Loucy (cell line): ENCODE data around the gene TRMT61A.

Source experiments
- EZH2phosphoT487 ChIP-seq: fragments of 200-600 bp; IDR thresholded peaks from 2 replicates; pipeline ENCODE4 v1.6.1; 2018; ENCODE audit warnings: antibody characterized with exemption, mild to moderate bottlenecking, moderate library complexity, borderline replicate concordance
- TF ChIP-seq, protein P1 (sequence below): fragments of 200-600 bp; sonication (generic); conservative IDR thresholded peaks from 2 replicates; pipeline ENCODE4 v1.5.1; 2014; ENCODE audit warnings: mild to moderate bottlenecking, antibody characterized with exemption, low read length

DNA sequence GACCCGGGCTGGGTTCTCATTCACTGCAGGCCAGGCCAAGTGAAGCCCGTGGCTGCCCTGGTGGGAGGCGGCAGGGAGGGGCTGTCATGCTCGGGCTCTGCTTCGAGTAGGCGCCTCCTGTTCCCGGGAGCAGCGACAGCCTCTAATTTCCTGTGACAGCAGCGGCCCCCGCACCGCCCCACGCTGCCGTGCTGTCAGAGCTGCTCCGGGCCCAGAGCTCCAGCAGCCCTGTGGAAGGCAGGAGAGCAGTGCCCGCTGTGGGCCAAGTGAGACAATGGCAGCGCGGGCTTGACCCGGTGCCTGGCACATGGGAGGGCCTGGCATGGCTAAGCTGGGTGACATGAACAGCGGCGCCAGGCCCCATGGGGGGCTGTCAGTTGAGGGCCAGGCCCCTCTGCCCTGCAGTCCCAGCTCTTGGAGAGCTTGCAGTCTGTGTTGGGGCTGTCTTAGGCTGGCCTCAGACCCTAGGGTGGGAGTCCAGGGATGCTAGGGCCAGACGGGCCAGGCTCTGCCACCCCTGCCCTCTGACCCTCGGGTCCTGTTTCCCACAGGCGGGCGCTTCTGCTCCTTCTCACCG is 5.1 kb downstream of the TRMT61A start:
- TF ChIP-seq, protein P1, sequence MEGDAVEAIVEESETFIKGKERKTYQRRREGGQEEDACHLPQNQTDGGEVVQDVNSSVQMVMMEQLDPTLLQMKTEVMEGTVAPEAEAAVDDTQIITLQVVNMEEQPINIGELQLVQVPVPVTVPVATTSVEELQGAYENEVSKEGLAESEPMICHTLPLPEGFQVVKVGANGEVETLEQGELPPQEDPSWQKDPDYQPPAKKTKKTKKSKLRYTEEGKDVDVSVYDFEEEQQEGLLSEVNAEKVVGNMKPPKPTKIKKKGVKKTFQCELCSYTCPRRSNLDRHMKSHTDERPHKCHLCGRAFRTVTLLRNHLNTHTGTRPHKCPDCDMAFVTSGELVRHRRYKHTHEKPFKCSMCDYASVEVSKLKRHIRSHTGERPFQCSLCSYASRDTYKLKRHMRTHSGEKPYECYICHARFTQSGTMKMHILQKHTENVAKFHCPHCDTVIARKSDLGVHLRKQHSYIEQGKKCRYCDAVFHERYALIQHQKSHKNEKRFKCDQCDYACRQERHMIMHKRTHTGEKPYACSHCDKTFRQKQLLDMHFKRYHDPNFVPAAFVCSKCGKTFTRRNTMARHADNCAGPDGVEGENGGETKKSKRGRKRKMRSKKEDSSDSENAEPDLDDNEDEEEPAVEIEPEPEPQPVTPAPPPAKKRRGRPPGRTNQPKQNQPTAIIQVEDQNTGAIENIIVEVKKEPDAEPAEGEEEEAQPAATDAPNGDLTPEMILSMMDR: no peak
- TF ChIP-seq EZH2phosphoT487: no peak
